H9 (cell line): Measurements from ENCODE around the gene LRCH4. TPM values are rescaled to one million over a fixed set of nuclear protein-coding genes. Genes with fewer than 3 reads are reported as not detected.

ENCODE experiments used
- DNase-seq: peaks from one replicate; pipeline ENCODE4 v3.0.0-alpha.2; 2017
- H2AFZ ChIP-seq: one replicate; pipeline ENCODE4 v1.6.1; 2013; ENCODE audit warnings: mild to moderate bottlenecking, low read length, control low read depth, moderate library complexity
- H2AK5ac ChIP-seq: 2 replicates; pipeline ENCODE4 v1.6.1; 2013; ENCODE audit warnings: low read length, control low read depth, mixed read lengths; ENCODE audit not compliant: insufficient read length
- H2BK120ac ChIP-seq: one replicate; pipeline ENCODE4 v1.6.1; 2013; ENCODE audit warnings: low read depth, mild to moderate bottlenecking, low read length, control low read depth, inconsistent platforms; ENCODE audit not compliant: poor library complexity, severe bottlenecking
- H2BK12ac ChIP-seq: 2 replicates; pipeline ENCODE4 v1.6.1; 2013; ENCODE audit warnings: low read length, control low read depth, mixed read lengths, low read depth; ENCODE audit not compliant: insufficient read length
- H2BK15ac ChIP-seq: 2 replicates; pipeline ENCODE4 v1.6.1; 2013; ENCODE audit warnings: low read depth, low read length, control low read depth
- H2BK20ac ChIP-seq: one replicate; pipeline ENCODE4 v1.6.1; 2013; ENCODE audit warnings: low read depth, mild to moderate bottlenecking, low read length, control low read depth, inconsistent platforms; ENCODE audit not compliant: poor library complexity, severe bottlenecking
- H2BK5ac ChIP-seq: 2 replicates; pipeline ENCODE4 v1.6.1; 2013; ENCODE audit warnings: low read length, control low read depth, mixed read lengths; ENCODE audit not compliant: insufficient read length
- H3K14ac ChIP-seq: 2 replicates; pipeline ENCODE4 v1.6.1; 2013; ENCODE audit warnings: low read length, control low read depth; ENCODE audit not compliant: insufficient read depth
- H3K18ac ChIP-seq: 2 replicates; pipeline ENCODE4 v1.6.1; 2013; ENCODE audit warnings: low read depth, mild to moderate bottlenecking, mixed read lengths, low read length, control low read depth; ENCODE audit not compliant: insufficient read length
- H3K23ac ChIP-seq: 2 replicates; pipeline ENCODE4 v1.6.1; 2013; ENCODE audit warnings: low read length, control low read depth, mixed read lengths, low read depth; ENCODE audit not compliant: insufficient read length
- H3K23me2 ChIP-seq: 2 replicates; pipeline ENCODE4 v1.6.1; 2013; ENCODE audit warnings: low read depth, mild to moderate bottlenecking, mixed read lengths, low read length, control low read depth; ENCODE audit not compliant: insufficient read length, poor library complexity, severe bottlenecking
- H3K27ac ChIP-seq: 2 replicates; pipeline ENCODE4 v1.5.1; 2013; ENCODE audit warnings: low read length, control low read depth, mixed read lengths, low read depth; ENCODE audit not compliant: insufficient read length
- H3K27me3 ChIP-seq: 2 replicates; pipeline ENCODE4 v1.6.1; 2013; ENCODE audit warnings: low read length, control low read depth, inconsistent platforms; ENCODE audit not compliant: insufficient read depth
- H3K4ac ChIP-seq: 2 replicates; pipeline ENCODE4 v1.6.1; 2013; ENCODE audit warnings: low read depth, mild to moderate bottlenecking, control low read depth, inconsistent platforms, low read length, moderate library complexity
- H3K4me1 ChIP-seq: 2 replicates; pipeline ENCODE4 v1.6.1; 2013; ENCODE audit warnings: low read length, control low read depth, inconsistent platforms; ENCODE audit not compliant: insufficient read depth
- H3K4me2 ChIP-seq: 2 replicates; pipeline ENCODE4 v1.6.1; 2013; ENCODE audit warnings: low read length, control low read depth, mixed read lengths; ENCODE audit not compliant: insufficient read length, insufficient read depth
- H3K56ac ChIP-seq: 2 replicates; pipeline ENCODE4 v1.6.1; 2013; ENCODE audit warnings: low read depth, mild to moderate bottlenecking, mixed read lengths, low read length, control low read depth; ENCODE audit not compliant: insufficient read length
- H3K79me1 ChIP-seq: 2 replicates; pipeline ENCODE4 v1.6.1; 2013; ENCODE audit warnings: low read depth, mild to moderate bottlenecking, moderate library complexity, low read length, control low read depth, inconsistent platforms; ENCODE audit not compliant: insufficient read depth, poor library complexity, severe bottlenecking
- H3K79me2 ChIP-seq: 2 replicates; pipeline ENCODE4 v1.6.1; 2013; ENCODE audit warnings: low read length, control low read depth, inconsistent platforms; ENCODE audit not compliant: insufficient read depth
- H3K9ac ChIP-seq: 2 replicates; pipeline ENCODE4 v1.6.1; 2013; ENCODE audit warnings: low read length, control low read depth, mixed read lengths; ENCODE audit not compliant: insufficient read length; ENCODE audit errors: extremely low read depth
- H3K9me3 ChIP-seq: one replicate; pipeline ENCODE4 v1.6.1; 2013; ENCODE audit warnings: low read depth, low read length, inconsistent platforms; ENCODE audit not compliant: control insufficient read depth
- H3T11ph ChIP-seq: one replicate; pipeline ENCODE4 v1.6.1; 2013; ENCODE audit warnings: mild to moderate bottlenecking, low read length, control low read depth, inconsistent platforms
- H4K20me1 ChIP-seq: one replicate; pipeline ENCODE4 v1.6.1; 2013; ENCODE audit not compliant: control insufficient read depth, insufficient read length, insufficient read depth
- H4K5ac ChIP-seq: 2 replicates; pipeline ENCODE4 v1.6.1; 2013; ENCODE audit warnings: low read depth, mild to moderate bottlenecking, mixed read lengths, low read length, control low read depth; ENCODE audit not compliant: insufficient read length
- H4K8ac ChIP-seq: replicated peaks from 2 replicates; pipeline ENCODE4 v1.6.1; 2013; ENCODE audit warnings: low read length, control low read depth, mixed read lengths, low read depth; ENCODE audit not compliant: insufficient read length
- H4K91ac ChIP-seq: 2 replicates; pipeline ENCODE4 v1.6.1; 2013; ENCODE audit warnings: low read depth, mild to moderate bottlenecking, moderate library complexity, mixed read lengths, low read length, control low read depth; ENCODE audit not compliant: insufficient read length
- H3K27ac Mint-ChIP-seq, 3 experiments: 2 replicates in 2 of 3; 3 replicates in 1 of 3; pipeline ENCODE4 v1.8.0; 2020 to 2021; ENCODE audit warnings: mixed read lengths in 3 of 3, mild to moderate bottlenecking in 1 of 3, moderate library complexity in 1 of 3
- H3K27me3 Mint-ChIP-seq: 2 replicates; pipeline ENCODE4 v1.8.0; 2021; ENCODE audit warnings: low read depth, mild to moderate bottlenecking, moderate library complexity, mixed read lengths
- H3K36me3 Mint-ChIP-seq, 3 experiments: 2 replicates in 2 of 3; 3 replicates in 1 of 3; pipeline ENCODE4 v1.8.0; 2020 to 2021; ENCODE audit warnings: low read depth in 3 of 3, mixed read lengths in 3 of 3; ENCODE audit not compliant: insufficient read depth in 1 of 3
- H3K4me1 Mint-ChIP-seq, 2 experiments: 2 replicates each; pipeline ENCODE4 v1.8.0; 2020; ENCODE audit warnings: mixed read lengths in 2 of 2
- H3K4me3 Mint-ChIP-seq, 2 experiments: 2 replicates in 1 of 2; 3 replicates in 1 of 2; pipeline ENCODE4 v1.8.0; 2020 to 2021; ENCODE audit warnings: mild to moderate bottlenecking in 2 of 2, mixed read lengths in 2 of 2, moderate library complexity in 1 of 2
- H3K9me3 Mint-ChIP-seq, 2 experiments: 2 replicates in 1 of 2; 3 replicates in 1 of 2; pipeline ENCODE4 v1.8.0; 2020; ENCODE audit warnings: mild to moderate bottlenecking in 2 of 2, mixed read lengths in 2 of 2, moderate library complexity in 1 of 2
- CTCF ChIP-seq: fragments of 200-600 bp; sonication (generic); conservative IDR thresholded peaks from 3 replicates; pipeline ENCODE4 v1.8.0; 2021; ENCODE audit warnings: antibody characterized with exemption, mild to moderate bottlenecking
- WGBS: extraction: QIAGEN DNeasy Blood & Tissue Kit; methylation state at CpG from one replicate; pipeline ENCODE4 v1.1.7; 2013; ENCODE audit warnings: missing lambda C conversion rate, low lambda C conversion rate, mixed read lengths; ENCODE audit not compliant: insufficient read length; ENCODE audit errors: extremely low coverage; 5-methylcytosine and 5-hydroxymethylcytosine counted together
- total RNA-seq: library from RNA; stranded (reverse); gene quantifications from 2 replicates; pipeline ENCODE4 v1.2.1, GENCODE V29; 2021

Gene LRCH4
- total RNA-seq, 1 experiment from 2014 or later: 39.1 TPM

GRCh38 chr7:100566018-100566531 lies 19.9 kb downstream of the LRCH4 start:
- no peak overlapping the region for H3K27ac ChIP-seq
- no peak overlapping the region for H4K91ac ChIP-seq
- no peak overlapping the region for H2BK120ac ChIP-seq
- no peak for DNase-seq
- peaks cover 9% of the 10 kb centered on the region for H3K23me2 ChIP-seq
- H3K27me3 ChIP-seq: no peaks in the 10 kb centered on the region
- no peak overlapping the region for H3K4me2 ChIP-seq
- no peak overlapping the region for H2AK5ac ChIP-seq
- no peak overlapping the region for H3K23ac ChIP-seq
- no peak overlapping the region for H4K8ac ChIP-seq
- TF ChIP-seq CTCF: no peak
- H3K27ac Mint-ChIP-seq: no peak overlapping the region
- H3K56ac ChIP-seq: no peak overlapping the region
- H3T11ph ChIP-seq: no peak overlapping the region
- H3K36me3 Mint-ChIP-seq: peaks cover 2 to 5% (median 4%) of the 10 kb centered on the region in 3 experiments; a peak in 3 of 7 replicates
- H3K9me3 ChIP-seq: no peaks in the 10 kb centered on the region
- peaks cover 0 to 2% of the 10 kb centered on the region in 2 experiments; a peak in 1 of 5 replicates for H3K9me3 Mint-ChIP-seq
- no peak overlapping the region for H3K4ac ChIP-seq
- H3K4me1 Mint-ChIP-seq: peaks cover 22 to 28% of the 10 kb centered on the region in 2 experiments
- no peak overlapping the region for H2BK20ac ChIP-seq
- no peaks in the 10 kb centered on the region for H3K79me1 ChIP-seq
- H3K27me3 Mint-ChIP-seq: peaks cover 4% of the 10 kb centered on the region
- no peak overlapping the region for H4K5ac ChIP-seq
- no peak overlapping the region for H2BK5ac ChIP-seq
- H3K18ac ChIP-seq: no peak overlapping the region
- H3K9ac ChIP-seq: no peak overlapping the region
- H3K79me2 ChIP-seq: no peaks in the 10 kb centered on the region
- no peak overlapping the region for H2BK12ac ChIP-seq
- no peak overlapping the region for H3K4me3 Mint-ChIP-seq
- no CpG with 5 or more reads among the region's 6 CpGs for WGBS
- H3K14ac ChIP-seq: no peak overlapping the region
- H3K4me1 ChIP-seq: peaks cover 4% of the 10 kb centered on the region; the same call in 1 of the 2 replicates
- H4K20me1 ChIP-seq: no peaks in the 10 kb centered on the region
- no peak overlapping the region for H2AFZ ChIP-seq
- H2BK15ac ChIP-seq: no peak overlapping the region
